Neural progenitor cell (in vitro differentiated cells): ENCODE measurements around the gene KIAA0232. TPM values are rescaled to one million over a fixed set of nuclear protein-coding genes. Genes with fewer than 3 reads are reported as not detected.

Experiments used
- DNase-seq: peaks from one replicate; pipeline ENCODE4 v3.0.0-alpha.2; 2016; ENCODE audit warnings: low spot score
- H2AFZ ChIP-seq: fragments of 200-600 bp; sonication (generic); replicated peaks from 2 replicates; pipeline ENCODE4 v1.6.1; 2016; ENCODE audit warnings: antibody characterized with exemption
- H3F3A ChIP-seq: fragments of 200-600 bp; sonication (generic); 2 replicates; pipeline ENCODE4 v1.6.1; 2016; ENCODE audit warnings: antibody characterized with exemption, low read depth
- H3K27ac ChIP-seq: fragments of 200-600 bp; sonication (generic); 2 replicates; pipeline ENCODE4 v1.5.1; 2016; ENCODE audit warnings: mild to moderate bottlenecking
- H3K27me3 ChIP-seq: fragments of 200-600 bp; sonication (generic); 2 replicates; pipeline ENCODE4 v1.6.1; 2016; ENCODE audit warnings: mild to moderate bottlenecking, moderate library complexity
- H3K36me3 ChIP-seq: fragments of 200-600 bp; sonication (generic); 2 replicates; pipeline ENCODE4 v1.5.1; 2016
- H3K4me1 ChIP-seq: fragments of 200-600 bp; sonication (generic); 2 replicates; pipeline ENCODE4 v1.6.1; 2016; ENCODE audit warnings: mixed run types
- H3K4me2 ChIP-seq: fragments of 200-600 bp; sonication (generic); 2 replicates; pipeline ENCODE4 v1.6.1; 2016
- H3K4me3 ChIP-seq: fragments of 200-600 bp; sonication (generic); 2 replicates; pipeline ENCODE4 v1.5.1; 2016
- H3K79me2 ChIP-seq: fragments of 200-600 bp; sonication (generic); 2 replicates; pipeline ENCODE4 v1.6.1; 2016; ENCODE audit warnings: low read depth
- H3K9ac ChIP-seq: fragments of 200-600 bp; sonication (generic); 2 replicates; pipeline ENCODE4 v1.6.1; 2016
- H3K9me3 ChIP-seq: fragments of 200-600 bp; sonication (generic); 2 replicates; pipeline ENCODE4 v1.5.1; 2016; ENCODE audit warnings: low read depth
- H4K20me1 ChIP-seq: fragments of 200-600 bp; sonication (generic); 2 replicates; pipeline ENCODE4 v1.6.1; 2016; ENCODE audit warnings: low read depth
- H3K27ac Mint-ChIP-seq: 3 replicates; pipeline ENCODE4 v1.8.0; 2021; ENCODE audit warnings: mixed read lengths
- H3K27me3 Mint-ChIP-seq: 2 replicates; pipeline ENCODE4 v1.8.0; 2022; ENCODE audit warnings: low read depth, mild to moderate bottlenecking, inconsistent platforms, moderate library complexity, mixed read lengths; ENCODE audit not compliant: insufficient read depth
- H3K36me3 Mint-ChIP-seq: 3 replicates; pipeline ENCODE4 v1.8.0; 2021; ENCODE audit warnings: mixed read lengths
- H3K4me1 Mint-ChIP-seq: 3 replicates; pipeline ENCODE4 v1.8.0; 2021; ENCODE audit warnings: mixed read lengths
- H3K4me3 Mint-ChIP-seq: 3 replicates; pipeline ENCODE4 v1.8.0; 2021; ENCODE audit warnings: mild to moderate bottlenecking, moderate library complexity, mixed read lengths
- H3K9me3 Mint-ChIP-seq: 3 replicates; pipeline ENCODE4 v1.8.0; 2020; ENCODE audit warnings: mixed read lengths
- CTCF ChIP-seq: fragments of 200-600 bp; sonication (generic); IDR thresholded peaks from 2 replicates; pipeline ENCODE4 v1.5.1; 2017; ENCODE audit warnings: antibody characterized with exemption, mild to moderate bottlenecking
- EZH2 ChIP-seq: fragments of 200-600 bp; sonication (generic); IDR thresholded peaks from 2 replicates; pipeline ENCODE4 v1.6.1; 2017; ENCODE audit warnings: antibody characterized with exemption, mild to moderate bottlenecking, moderate library complexity
- EZH2phosphoT487 ChIP-seq: fragments of 200-600 bp; sonication (generic); IDR thresholded peaks from 2 replicates; pipeline ENCODE4 v1.6.1; 2017; ENCODE audit warnings: antibody characterized with exemption
- total RNA-seq: library from RNA; depleted of rRNA; stranded (reverse); fragments of >200 nt; gene quantifications from 2 replicates; pipeline ENCODE4 v1.2.3, GENCODE V29; 2015; ENCODE audit warnings: low replicate concordance

The KIAA0232 gene
- total RNA-seq, 1 donor from 2014 or later, result 42.9 TPM

- Histone ChIP-seq H3K4me1 (peaks cover 11% of the 10 kb centered on the region), H3K27me3 (no peaks in the 10 kb centered on the region), H3K36me3 (no peaks in the 10 kb centered on the region), H3K27ac (no peak overlapping the region), H2AFZ (no peak overlapping the region), H3F3A (peaks cover 21% of the 10 kb centered on the region), H4K20me1 (peaks cover 4% of the 10 kb centered on the region), H3K9ac (no peak overlapping the region), H3K9me3 (no peaks in the 10 kb centered on the region), H3K79me2 (no peaks in the 10 kb centered on the region), H3K4me3 (no peak overlapping the region), H3K4me2 (no peak overlapping the region)
- DNase-seq, result no peak
- Mint-ChIP-seq H3K27ac (no peak overlapping the region), H3K27me3 (no peaks in the 10 kb centered on the region), H3K4me1 (peaks cover 4% of the 10 kb centered on the region), H3K4me3 (no peak overlapping the region), H3K36me3 (peaks cover 30% of the 10 kb centered on the region), H3K9me3 (no peaks in the 10 kb centered on the region)
- TF ChIP-seq CTCF (no peak), EZH2phosphoT487 (no peak), EZH2 (no peak)
Observed at GRCh38 chr4:6881908-6882307, 99.4 kb downstream of the KIAA0232 start.

DNA sequence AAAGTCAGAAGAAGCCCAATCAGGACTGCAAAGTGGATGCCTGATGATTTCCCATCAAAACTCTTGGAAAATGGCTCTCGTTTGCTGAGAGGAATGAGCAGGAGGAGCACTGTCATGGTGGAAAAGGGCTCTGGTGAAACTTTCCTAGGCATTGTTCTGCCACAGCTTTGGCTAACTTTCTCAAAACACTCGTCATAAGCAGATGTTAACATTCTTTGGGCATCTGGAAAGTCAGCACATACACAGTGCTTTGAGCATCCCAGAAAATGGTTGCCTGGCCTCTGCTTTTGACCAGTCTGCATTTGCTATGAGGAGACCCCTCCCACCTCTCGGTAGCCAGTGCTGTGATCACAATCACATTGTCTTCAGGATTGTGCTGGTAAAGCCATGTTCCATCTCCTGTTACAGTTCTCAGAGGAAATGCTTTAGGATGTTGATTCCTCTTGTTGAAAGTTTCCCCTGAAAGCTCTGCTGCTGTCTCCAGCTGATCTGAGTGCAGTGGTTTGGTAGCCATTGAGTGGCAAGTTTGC, 101.9 kb downstream of the KIAA0232 start:
- Histone ChIP-seq H3K9me3 (no peaks in the 10 kb centered on the region), H3K9ac (no peak overlapping the region), H3K4me2 (no peak overlapping the region), H2AFZ (no peak overlapping the region), H3K27ac (peak overlapping the region; percentile 27), H4K20me1 (peaks cover 4% of the 10 kb centered on the region), H3K4me1 (peaks cover 16% of the 10 kb centered on the region), H3F3A (peaks cover 21% of the 10 kb centered on the region), H3K4me3 (no peak overlapping the region), H3K27me3 (no peaks in the 10 kb centered on the region), H3K79me2 (no peaks in the 10 kb centered on the region), H3K36me3 (no peaks in the 10 kb centered on the region)
- H3K36me3 Mint-ChIP-seq, result peaks cover 11% of the 10 kb centered on the region
- H3K9me3 Mint-ChIP-seq, result no peaks in the 10 kb centered on the region
- H3K4me3 Mint-ChIP-seq, result no peak overlapping the region
- H3K27ac Mint-ChIP-seq, result peak overlapping the region; percentile 57
- TF ChIP-seq EZH2phosphoT487 (no peak), EZH2 (no peak), CTCF (no peak)
- H3K4me1 Mint-ChIP-seq, result peaks cover 14% of the 10 kb centered on the region
- H3K27me3 Mint-ChIP-seq, result no peaks in the 10 kb centered on the region
- DNase-seq, result peak; percentile 57

- H3K27ac ChIP-seq, result no peak overlapping the region
- Mint-ChIP-seq H3K4me1 (peaks cover 12% of the 10 kb centered on the region), H3K4me3 (no peak overlapping the region), H3K9me3 (peaks cover 10% of the 10 kb centered on the region), H3K27me3 (peaks cover 2% of the 10 kb centered on the region), H3K27ac (peak overlapping the region; percentile 78), H3K36me3 (peaks cover 14% of the 10 kb centered on the region)
- H3K4me2 ChIP-seq, result no peak overlapping the region
- DNase-seq, result no peak
- peaks cover 4% of the 10 kb centered on the region for H4K20me1 ChIP-seq
- peaks cover 21% of the 10 kb centered on the region for H3F3A ChIP-seq
- H3K9me3 ChIP-seq, result no peaks in the 10 kb centered on the region
- H3K36me3 ChIP-seq, result no peaks in the 10 kb centered on the region
- H3K4me1 ChIP-seq, result peaks cover 16% of the 10 kb centered on the region
- no peak overlapping the region for H3K9ac ChIP-seq
- TF ChIP-seq EZH2 (no peak), CTCF (no peak), EZH2phosphoT487 (no peak)
- no peak overlapping the region for H2AFZ ChIP-seq
- H3K79me2 ChIP-seq, result no peaks in the 10 kb centered on the region
- no peak overlapping the region for H3K4me3 ChIP-seq
- no peaks in the 10 kb centered on the region for H3K27me3 ChIP-seq
Observed at GRCh38 chr4:6885953-6886557, 103.5 kb downstream of the KIAA0232 start.
